Gastrocnemius medialis (tissue), 4 donors: ENCODE measurements around the gene FRMPD4.

Experiments
- POLR2A ChIP-seq, 2 donors: fragments of 450-650 bp; IDR thresholded peaks; one replicate each; pipeline ENCODE4 v1.6.1; 2017; ENCODE audit warnings: antibody characterized with exemption in 2 of 2, mild to moderate bottlenecking in 2 of 2, moderate library complexity in 2 of 2
- TF ChIP-seq, protein P1 (sequence below), 5 experiments: fragments of 450-650 bp in 3 of 5; fragments of 200-600 bp in 2 of 5; sonication (generic) in 2 of 5; IDR thresholded peaks in 4 of 5; conservative IDR thresholded peaks in 1 of 5; 1 replicate in 4 of 5; 2 replicates in 1 of 5; pipeline ENCODE4 v1.5.1; 2016 to 2019; ENCODE audit warnings: antibody characterized with exemption in 5 of 5, mild to moderate bottlenecking in 3 of 5, moderate library complexity in 3 of 5

DNA sequence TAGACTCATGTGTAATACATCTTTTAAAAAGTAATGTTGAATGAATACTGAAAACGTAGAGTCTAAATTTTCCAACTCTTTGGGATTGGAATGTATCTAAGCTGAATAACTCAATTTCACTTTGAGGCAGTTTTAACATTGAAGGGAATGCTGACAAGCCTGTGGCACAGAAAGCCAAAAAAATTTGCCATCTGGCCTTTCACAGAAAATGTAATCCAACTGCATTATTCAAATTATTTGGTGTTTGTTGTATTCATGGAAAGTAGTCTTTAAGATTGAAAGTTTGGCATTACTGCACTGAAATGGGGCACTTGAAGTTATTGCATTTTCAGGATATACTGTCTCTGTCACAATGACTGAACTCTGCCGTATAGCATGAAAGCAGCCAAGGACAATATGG lies 186.9 kb downstream of the FRMPD4 start:
- TF ChIP-seq, protein P1, sequence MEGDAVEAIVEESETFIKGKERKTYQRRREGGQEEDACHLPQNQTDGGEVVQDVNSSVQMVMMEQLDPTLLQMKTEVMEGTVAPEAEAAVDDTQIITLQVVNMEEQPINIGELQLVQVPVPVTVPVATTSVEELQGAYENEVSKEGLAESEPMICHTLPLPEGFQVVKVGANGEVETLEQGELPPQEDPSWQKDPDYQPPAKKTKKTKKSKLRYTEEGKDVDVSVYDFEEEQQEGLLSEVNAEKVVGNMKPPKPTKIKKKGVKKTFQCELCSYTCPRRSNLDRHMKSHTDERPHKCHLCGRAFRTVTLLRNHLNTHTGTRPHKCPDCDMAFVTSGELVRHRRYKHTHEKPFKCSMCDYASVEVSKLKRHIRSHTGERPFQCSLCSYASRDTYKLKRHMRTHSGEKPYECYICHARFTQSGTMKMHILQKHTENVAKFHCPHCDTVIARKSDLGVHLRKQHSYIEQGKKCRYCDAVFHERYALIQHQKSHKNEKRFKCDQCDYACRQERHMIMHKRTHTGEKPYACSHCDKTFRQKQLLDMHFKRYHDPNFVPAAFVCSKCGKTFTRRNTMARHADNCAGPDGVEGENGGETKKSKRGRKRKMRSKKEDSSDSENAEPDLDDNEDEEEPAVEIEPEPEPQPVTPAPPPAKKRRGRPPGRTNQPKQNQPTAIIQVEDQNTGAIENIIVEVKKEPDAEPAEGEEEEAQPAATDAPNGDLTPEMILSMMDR (IDR thresholded peaks at IDR 0.05 in 4 of 5, conservative IDR thresholded peaks at IDR 0.05 in 1 of 5), result no peak
- no peak for TF ChIP-seq POLR2A (IDR thresholded peaks at IDR 0.05)
